DOHH2 (cell line): ENCODE data around the gene FBXO34.

Experiments used
- CTCF ChIP-seq: fragments of 200-600 bp; sonication (generic); IDR thresholded peaks from one replicate; pipeline ENCODE4 v1.5.1; 2014; ENCODE audit warnings: antibody characterized with exemption, mild to moderate bottlenecking, low read depth, low read length; ENCODE audit not compliant: poor library complexity, severe bottlenecking
- EZH2phosphoT487 ChIP-seq: fragments of 200-600 bp; sonication (generic); IDR thresholded peaks from 2 replicates; pipeline ENCODE4 v1.6.1; 2017; ENCODE audit warnings: borderline replicate concordance, mild to moderate bottlenecking, antibody characterized with exemption, low read length, moderate library complexity, mixed read lengths

- no peak for TF ChIP-seq CTCF
- no peak for TF ChIP-seq EZH2phosphoT487
These were observed 43.0 kb upstream of the FBXO34 start for GRCh38 chr14:55228261-55228660.
